ENCODE data around the gene SETD1A. TPM values are rescaled to one million over a fixed set of nuclear protein-coding genes. Genes with fewer than 3 reads are reported as not detected.
A peak's percentile ranks its signal among the peaks of the same experiment; 100 is the strongest.

SETD1A gene
- polyA plus RNA-seq, 1 donor (not counting 4 experiments of a cell fraction or from before 2014, with no cell fraction given) = 1.1 TPM

DNA sequence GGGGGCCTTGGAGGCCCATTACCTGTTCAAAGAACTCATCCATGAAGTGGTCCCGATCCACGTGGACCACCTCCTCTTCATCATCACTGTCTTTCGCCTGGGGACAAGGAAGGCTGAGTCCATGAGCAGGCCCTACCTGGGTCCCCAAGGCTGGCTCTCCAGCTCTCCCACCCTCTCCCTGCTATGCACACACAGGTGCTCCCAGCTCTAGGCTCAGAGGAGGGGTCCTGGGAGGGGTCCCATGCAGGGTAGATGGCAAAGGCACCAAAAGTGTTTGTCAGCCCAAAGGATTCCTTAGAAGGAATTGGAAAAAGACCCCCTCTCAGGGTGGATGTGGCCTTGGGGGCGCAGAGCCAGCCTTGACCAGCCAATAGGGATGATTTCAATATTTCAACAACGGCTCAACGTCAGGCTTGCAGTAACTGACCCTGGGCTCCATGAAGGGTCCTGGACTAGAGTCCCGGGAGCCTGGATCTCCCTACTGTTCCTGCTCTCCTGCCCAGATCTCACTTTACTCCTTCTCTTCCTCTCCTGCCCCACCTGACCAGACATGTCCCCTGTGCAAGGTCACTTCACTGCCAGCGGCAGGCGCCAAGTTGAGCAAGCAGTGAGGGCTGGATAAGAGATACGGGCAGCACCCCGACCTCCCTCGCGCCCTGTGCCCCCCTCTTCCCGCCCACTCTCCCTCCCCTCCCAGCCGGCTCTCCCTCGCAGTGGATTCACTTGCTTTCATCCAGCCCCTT is 44.1 kb downstream of the SETD1A start:
- DNase-seq (ENCODE audit: low read depth, low spot score) (no peak), FAIRE-seq (no peak)
- no peak overlapping the region for H3K27ac ChIP-seq (ENCODE audit: control insufficient read depth, insufficient read depth, low read length)
- H3K4me1 ChIP-seq (ENCODE audit: control insufficient read depth, extremely low read depth, insufficient read depth, low read length) = peaks cover 41% of the 10 kb centered on the region
- peak overlapping the region; percentile 56 for H3K4me2 ChIP-seq (ENCODE audit: control insufficient read depth, extremely low read depth, insufficient read depth, low read depth, low read length)
- H3K79me2 ChIP-seq (ENCODE audit: control insufficient read depth, insufficient read depth, low read length) = no peaks in the 10 kb centered on the region
- no peak overlapping the region for H3K9ac ChIP-seq (ENCODE audit: control insufficient read depth, extremely low read depth, insufficient read depth, low read length)
- H3K36me3 ChIP-seq (ENCODE audit: control insufficient read depth in 2 of 2, extremely low read depth in 1 of 2, insufficient read depth in 2 of 2, low read length in 2 of 2) = no peaks in the 10 kb centered on the region
- H4K20me1 ChIP-seq (ENCODE audit: control insufficient read depth, extremely low read depth, insufficient read depth, low read length) = no peaks in the 10 kb centered on the region
- no peak for TF ChIP-seq CTCF (optimal IDR thresholded peaks at IDR 0.05 in 1 of 3, IDR thresholded peaks at IDR 0.05 in 1 of 3, conservative IDR thresholded peaks at IDR 0.05 in 1 of 3; ENCODE audit: extremely low read depth in 1 of 3, insufficient read depth in 2 of 3, low read length in 3 of 3)
- TF ChIP-seq EZH2 (IDR thresholded peaks at IDR 0.05; ENCODE audit: low read length) = no peak
- no peaks in the 10 kb centered on the region for H3K9me3 ChIP-seq (ENCODE audit: control insufficient read depth, low read depth, low read length)
- peak overlapping the region in 2 of 3 experiments; percentile 16 to 19 for H3K4me3 ChIP-seq (ENCODE audit: control insufficient read depth in 2 of 3, extremely low read depth in 1 of 3, insufficient read depth in 2 of 3, low read depth in 1 of 3, low read length in 3 of 3)
- no peaks in the 10 kb centered on the region for H3K27me3 ChIP-seq (ENCODE audit: control insufficient read depth, extremely low read depth, insufficient read depth, low read length)
- dilution Hi-C loops (cut with MboI; ENCODE audit: extremely low pct_ligation_motif_present, low sequenced_read_pairs) = no loop called here
- peaks cover 3% of the 10 kb centered on the region for H3K9me1 ChIP-seq (ENCODE audit: control insufficient read depth, extremely low read depth, insufficient read depth, low read length)
- peak overlapping the region; percentile 44 for H2AFZ ChIP-seq (ENCODE audit: control insufficient read depth, low read length)

DNA sequence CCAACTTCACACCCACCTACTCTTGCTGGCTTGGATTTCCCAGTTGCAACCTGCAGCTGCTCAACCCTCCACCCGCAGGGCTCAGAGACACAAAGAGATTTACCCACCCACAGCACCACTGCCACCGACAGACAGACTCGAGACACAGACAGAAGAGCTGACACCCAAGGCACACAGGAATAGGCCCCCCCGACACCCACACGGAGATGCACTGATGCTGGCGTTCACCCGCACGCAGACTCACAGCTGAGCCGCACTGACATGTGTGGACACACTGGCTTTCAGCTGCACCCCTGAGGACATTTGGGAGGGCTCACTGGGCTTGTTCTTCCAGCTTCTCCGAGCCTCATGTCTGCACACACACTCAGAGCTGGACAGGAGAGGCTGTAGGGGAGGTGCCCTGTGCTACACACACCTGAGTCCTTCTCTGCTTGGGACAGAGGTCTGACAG is 44.7 kb downstream of the SETD1A start:
- DNase-seq (ENCODE audit: low read depth, low spot score) = no peak
- no peak overlapping the region for H3K27ac ChIP-seq (ENCODE audit: control insufficient read depth, insufficient read depth, low read length)
- no peaks in the 10 kb centered on the region for H3K27me3 ChIP-seq (ENCODE audit: control insufficient read depth, extremely low read depth, insufficient read depth, low read length)
- H4K20me1 ChIP-seq (ENCODE audit: control insufficient read depth, extremely low read depth, insufficient read depth, low read length) = no peaks in the 10 kb centered on the region
- dilution Hi-C loops (cut with MboI; ENCODE audit: extremely low pct_ligation_motif_present, low sequenced_read_pairs) = no loop called here
- no peaks in the 10 kb centered on the region for H3K79me2 ChIP-seq (ENCODE audit: control insufficient read depth, insufficient read depth, low read length)
- peak overlapping the region; percentile 56 for H3K4me2 ChIP-seq (ENCODE audit: control insufficient read depth, extremely low read depth, insufficient read depth, low read depth, low read length)
- peaks cover 3% of the 10 kb centered on the region for H3K9me1 ChIP-seq (ENCODE audit: control insufficient read depth, extremely low read depth, insufficient read depth, low read length)
- H3K9me3 ChIP-seq (ENCODE audit: control insufficient read depth, low read depth, low read length) = no peaks in the 10 kb centered on the region
- no peaks in the 10 kb centered on the region for H3K36me3 ChIP-seq (ENCODE audit: control insufficient read depth in 2 of 2, extremely low read depth in 1 of 2, insufficient read depth in 2 of 2, low read length in 2 of 2)
- H2AFZ ChIP-seq (ENCODE audit: control insufficient read depth, low read length) = peak overlapping the region; percentile 62
- peaks cover 41% of the 10 kb centered on the region for H3K4me1 ChIP-seq (ENCODE audit: control insufficient read depth, extremely low read depth, insufficient read depth, low read length)
- FAIRE-seq = peak; percentile 57
- H3K9ac ChIP-seq (ENCODE audit: control insufficient read depth, extremely low read depth, insufficient read depth, low read length) = no peak overlapping the region
- TF ChIP-seq EZH2 (IDR thresholded peaks at IDR 0.05; ENCODE audit: low read length) (no peak), CTCF (optimal IDR thresholded peaks at IDR 0.05 in 1 of 3, IDR thresholded peaks at IDR 0.05 in 1 of 3, conservative IDR thresholded peaks at IDR 0.05 in 1 of 3; ENCODE audit: extremely low read depth in 1 of 3, insufficient read depth in 2 of 3, low read length in 3 of 3) (no peak)
- peak overlapping the region in 1 of 3 experiments; percentile 19 for H3K4me3 ChIP-seq (ENCODE audit: control insufficient read depth in 2 of 3, extremely low read depth in 1 of 3, insufficient read depth in 2 of 3, low read depth in 1 of 3, low read length in 3 of 3)

All from keratinocyte (primary cell).